ENCODE results near the gene NRG2. TPM values are rescaled to one million over a fixed set of nuclear protein-coding genes. Genes with fewer than 3 reads are reported as not detected.

NRG2 gene
- total and polyA plus RNA-seq, 2 experiments from 2014 or later: 0.37 to 1.3 TPM

- TF ChIP-seq ZNF462 (CRISPR knock-in tag; IDR thresholded peaks at IDR 0.05): no peak
- no peak for TF ChIP-seq JUNB (IDR thresholded peaks at IDR 0.05; ENCODE audit: unreplicated experiment)
- no peak for TF ChIP-seq STAT1 (IDR thresholded peaks at IDR 0.05; ENCODE audit: unreplicated experiment)
Measured at GRCh38 chr5:139833525-139833924, 209.6 kb downstream of the NRG2 start (continued).

GRCh38 chr5:139831624-139832023 lies 211.5 kb downstream of the NRG2 start:
- no peak overlapping the region for H3K4me3 ChIP-seq
- no peaks in the 10 kb centered on the region for H3K4me1 ChIP-seq (ENCODE audit: insufficient read depth)
- TF ChIP-seq CREB1 (CRISPR knock-in tag; IDR thresholded peaks at IDR 0.05; ENCODE audit: low read depth) (no peak), REST (IDR thresholded peaks at IDR 0.05; ENCODE audit: unreplicated experiment) (no peak), JUNB (IDR thresholded peaks at IDR 0.05; ENCODE audit: unreplicated experiment) (no peak)
- Mint-ChIP-seq H3K9me3 (no peaks in the 10 kb centered on the region), H3K4me3 (no peak overlapping the region), H3K27ac (no peak overlapping the region), H3K27me3 (ENCODE audit: insufficient read depth, low read depth, poor library complexity) (peaks cover 10% of the 10 kb centered on the region), H3K36me3 (ENCODE audit: low read depth) (no peaks in the 10 kb centered on the region), H3K4me1 (no peaks in the 10 kb centered on the region)
- no peaks in the 10 kb centered on the region for H3K36me3 ChIP-seq (ENCODE audit: insufficient read depth)
- H3K9me2 ChIP-seq (ENCODE audit: insufficient read depth): 0 out of 2 replicates have a peak, but pooled peaks cover 2% of the 10 kb centered on the region
- H2AFZ ChIP-seq: no peak overlapping the region
- no peaks in the 10 kb centered on the region for H3K79me2 ChIP-seq (replicated peaks; ENCODE audit: insufficient read depth)
- H3F3A ChIP-seq (replicated peaks; ENCODE audit: low read depth): no peaks in the 10 kb centered on the region
- no peak overlapping the region for H3K27ac ChIP-seq (ENCODE audit: low read depth)
- no peak overlapping the region for H3K4me2 ChIP-seq
- ATAC-seq: no peak
- H3K27me3 ChIP-seq (ENCODE audit: insufficient read depth): peaks cover 5% of the 10 kb centered on the region
- no peaks in the 10 kb centered on the region for H4K20me1 ChIP-seq (replicated peaks; ENCODE audit: insufficient read depth)
- no peak for DNase-seq (ENCODE audit: low spot score)

Measured in GM23338 (cell line).